Lower leg skin (tissue), 3 donors: ENCODE data around the gene SLC29A1.

Experiments used
- POLR2A ChIP-seq, 2 donors: fragments of 450-650 bp; IDR thresholded peaks; one replicate each; pipeline ENCODE4 v1.6.1; 2016 to 2017; ENCODE audit warnings: antibody characterized with exemption in 2 of 2, mild to moderate bottlenecking in 1 of 2, moderate library complexity in 1 of 2
- TF ChIP-seq, protein P1 (sequence below), 3 donors: fragments of 450-650 bp; IDR thresholded peaks; one replicate each; pipeline ENCODE4 v1.5.1; 2016; ENCODE audit warnings: antibody characterized with exemption in 3 of 3, mild to moderate bottlenecking in 3 of 3, moderate library complexity in 2 of 3

DNA sequence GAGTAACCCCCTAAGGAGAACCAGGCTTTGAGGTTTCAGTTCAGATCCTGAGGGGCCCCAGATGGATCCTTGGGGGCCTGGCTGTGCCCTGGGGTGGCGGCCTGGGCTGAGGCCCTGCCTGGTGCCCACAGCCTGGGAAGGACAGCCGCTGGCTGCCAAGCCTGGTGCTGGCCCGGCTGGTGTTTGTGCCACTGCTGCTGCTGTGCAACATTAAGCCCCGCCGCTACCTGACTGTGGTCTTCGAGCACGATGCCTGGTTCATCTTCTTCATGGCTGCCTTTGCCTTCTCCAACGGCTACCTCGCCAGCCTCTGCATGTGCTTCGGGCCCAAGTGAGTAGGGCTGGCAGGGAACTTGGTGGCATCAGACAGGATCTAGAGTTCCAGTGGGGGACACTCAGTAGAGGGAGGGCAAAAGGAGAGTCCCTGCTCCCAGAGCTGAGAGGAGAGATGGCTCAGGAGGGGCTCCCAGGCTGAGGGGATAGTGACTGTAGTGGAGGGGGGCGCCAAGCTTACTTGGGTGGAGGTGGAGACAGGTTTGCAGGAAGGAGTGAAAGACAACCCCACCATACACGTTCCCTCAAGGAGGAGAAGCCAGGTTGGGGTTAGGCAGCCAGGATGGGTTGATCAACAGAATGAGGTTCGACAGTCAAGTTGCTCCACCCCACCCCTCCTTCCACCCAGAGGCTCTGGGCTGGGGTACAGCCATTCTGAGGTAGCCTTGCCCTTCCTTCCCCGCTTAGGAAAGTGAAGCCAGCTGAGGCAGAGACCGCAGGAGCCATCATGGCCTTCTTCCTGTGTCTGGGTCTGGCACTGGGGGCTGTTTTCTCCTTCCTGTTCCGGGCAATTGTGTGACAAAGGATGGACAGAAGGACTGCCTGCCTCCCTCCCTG lies 9.5 kb downstream of the SLC29A1 start:
- TF ChIP-seq POLR2A (IDR thresholded peaks at IDR 0.05), result no peak
- TF ChIP-seq, protein P1, sequence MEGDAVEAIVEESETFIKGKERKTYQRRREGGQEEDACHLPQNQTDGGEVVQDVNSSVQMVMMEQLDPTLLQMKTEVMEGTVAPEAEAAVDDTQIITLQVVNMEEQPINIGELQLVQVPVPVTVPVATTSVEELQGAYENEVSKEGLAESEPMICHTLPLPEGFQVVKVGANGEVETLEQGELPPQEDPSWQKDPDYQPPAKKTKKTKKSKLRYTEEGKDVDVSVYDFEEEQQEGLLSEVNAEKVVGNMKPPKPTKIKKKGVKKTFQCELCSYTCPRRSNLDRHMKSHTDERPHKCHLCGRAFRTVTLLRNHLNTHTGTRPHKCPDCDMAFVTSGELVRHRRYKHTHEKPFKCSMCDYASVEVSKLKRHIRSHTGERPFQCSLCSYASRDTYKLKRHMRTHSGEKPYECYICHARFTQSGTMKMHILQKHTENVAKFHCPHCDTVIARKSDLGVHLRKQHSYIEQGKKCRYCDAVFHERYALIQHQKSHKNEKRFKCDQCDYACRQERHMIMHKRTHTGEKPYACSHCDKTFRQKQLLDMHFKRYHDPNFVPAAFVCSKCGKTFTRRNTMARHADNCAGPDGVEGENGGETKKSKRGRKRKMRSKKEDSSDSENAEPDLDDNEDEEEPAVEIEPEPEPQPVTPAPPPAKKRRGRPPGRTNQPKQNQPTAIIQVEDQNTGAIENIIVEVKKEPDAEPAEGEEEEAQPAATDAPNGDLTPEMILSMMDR (IDR thresholded peaks at IDR 0.05), result no peak
